ENCODE results near the gene SRSF12.
A peak's percentile ranks its signal among the peaks of the same experiment; 100 is the strongest.
"Not testable (repeated sequence)": the region's sequence is repeated elsewhere in the genome, so short reads cannot be mapped to it uniquely, and the experiment has no call there.

Gene SRSF12

DNA sequence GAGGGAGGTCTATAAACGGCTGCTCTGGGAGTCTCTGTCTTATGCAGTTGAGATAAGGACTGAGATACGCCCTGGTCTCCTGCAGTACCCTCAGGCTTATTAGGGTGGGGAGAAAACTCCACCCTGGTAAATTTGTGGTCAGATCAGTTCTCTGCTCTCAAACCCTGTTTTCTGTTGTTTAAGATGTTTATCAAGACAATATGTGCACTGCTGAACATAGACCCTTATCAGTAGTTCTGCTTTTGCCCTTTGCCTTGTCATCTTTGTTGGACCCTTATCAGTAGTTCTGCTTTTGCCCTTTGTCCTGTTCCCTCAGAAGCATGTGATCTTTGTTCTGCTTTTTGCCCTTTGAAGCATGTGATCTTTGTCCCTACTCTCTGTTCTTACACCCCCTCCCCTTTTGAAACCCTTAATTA, 10.4 kb upstream of the SRSF12 start:
- DNase-seq = not testable (repeated sequence)

DNA sequence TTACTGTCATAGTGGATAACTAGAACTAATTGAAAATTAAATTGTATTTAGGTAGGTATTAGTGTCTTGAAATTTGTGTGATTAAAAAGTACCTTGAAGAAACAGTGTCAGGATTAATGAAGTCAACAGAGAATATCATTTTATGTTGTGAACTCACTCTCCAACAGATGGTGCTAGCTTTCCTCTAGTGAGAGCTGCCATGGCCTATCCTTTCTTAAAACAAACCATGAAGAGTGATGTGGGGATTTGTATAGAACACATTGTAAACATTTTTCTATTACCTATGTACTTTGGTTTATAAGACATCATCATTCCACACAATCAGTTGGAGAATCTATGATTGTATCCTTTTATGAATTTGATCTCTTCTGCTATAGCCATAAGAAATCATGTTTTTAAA, 4.8 kb upstream of the SRSF12 start:
- DNase-seq = no peak

DNA sequence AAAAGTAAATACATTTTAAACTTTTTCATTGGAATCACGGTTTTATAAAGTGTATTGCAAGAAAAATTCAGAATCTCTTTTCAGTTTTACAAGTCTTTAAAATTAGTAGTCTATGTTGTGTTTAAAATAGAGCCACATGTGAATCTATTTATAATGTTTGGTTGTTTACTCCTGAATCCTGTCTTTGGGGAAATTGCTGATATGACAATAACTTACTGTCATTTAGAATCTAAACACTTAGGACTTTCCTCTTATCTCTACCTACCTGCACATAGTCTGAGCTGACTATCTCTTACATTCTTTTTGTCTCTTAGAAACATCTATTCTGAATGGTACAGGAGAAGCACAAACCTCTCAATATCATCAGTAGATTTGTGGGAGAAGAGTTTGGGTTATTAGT, 4.1 kb upstream of the SRSF12 start:
- DNase-seq = no peak

DNA sequence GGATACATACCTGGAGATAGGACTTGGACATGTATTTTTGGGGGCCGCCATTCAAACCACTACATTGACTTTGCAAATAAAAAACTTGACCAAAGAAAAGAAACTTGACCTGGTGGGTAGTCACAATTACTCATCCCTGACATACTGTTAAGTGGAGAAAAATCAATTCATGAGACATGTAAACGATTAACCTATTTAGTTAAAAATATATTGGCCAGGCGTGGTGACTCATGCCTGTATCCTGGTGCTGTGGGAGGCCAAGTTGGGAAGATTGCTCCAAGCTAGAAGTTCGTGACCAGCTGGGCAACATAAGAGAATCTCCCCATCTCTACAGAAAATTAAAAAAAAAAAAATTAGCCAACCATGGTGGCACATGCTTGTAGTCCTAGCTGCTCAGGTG, 2.5 kb upstream of the SRSF12 start:
- no peak for DNase-seq

DNA sequence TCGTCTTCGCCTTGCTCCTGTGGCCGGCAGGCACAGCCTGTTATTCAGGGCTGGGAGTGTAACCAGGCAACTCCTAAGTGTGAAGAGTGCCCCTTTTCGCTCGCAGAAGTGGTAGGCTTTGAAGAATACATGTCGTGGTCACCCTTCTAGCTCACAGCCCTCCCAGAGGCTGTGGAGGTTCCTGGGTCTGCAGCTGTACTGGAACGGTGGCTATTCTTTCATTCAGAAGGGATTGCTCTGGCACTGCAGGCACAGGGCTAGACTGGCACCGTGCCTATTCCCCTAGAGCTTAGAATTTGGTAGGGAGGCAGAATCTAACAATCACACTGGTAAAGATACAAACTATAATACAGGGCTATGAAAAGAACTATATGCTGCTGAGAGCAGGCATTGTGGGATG, 1.1 kb upstream of the SRSF12 start:
- no peak for DNase-seq

DNA sequence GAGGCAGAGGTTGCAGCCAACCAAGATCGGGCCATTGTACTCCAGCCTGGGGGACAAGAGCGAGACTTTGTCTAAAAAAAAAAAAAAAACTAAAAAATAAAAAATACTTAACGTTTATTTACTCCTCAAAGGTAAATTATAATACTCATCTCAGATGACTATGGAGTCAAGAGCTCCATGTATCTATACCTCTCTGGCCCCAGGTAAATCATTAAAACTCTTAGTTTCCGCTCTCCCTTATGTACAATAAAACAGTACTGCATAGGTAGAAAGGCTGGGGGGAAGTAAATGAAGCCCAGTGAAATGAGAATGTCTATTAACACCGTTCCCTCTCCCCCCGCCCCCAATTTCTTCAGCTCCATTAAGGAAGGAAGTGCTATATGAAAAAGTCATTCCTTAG, 1.2 kb downstream of the SRSF12 start:
- DNase-seq = no peak

DNA sequence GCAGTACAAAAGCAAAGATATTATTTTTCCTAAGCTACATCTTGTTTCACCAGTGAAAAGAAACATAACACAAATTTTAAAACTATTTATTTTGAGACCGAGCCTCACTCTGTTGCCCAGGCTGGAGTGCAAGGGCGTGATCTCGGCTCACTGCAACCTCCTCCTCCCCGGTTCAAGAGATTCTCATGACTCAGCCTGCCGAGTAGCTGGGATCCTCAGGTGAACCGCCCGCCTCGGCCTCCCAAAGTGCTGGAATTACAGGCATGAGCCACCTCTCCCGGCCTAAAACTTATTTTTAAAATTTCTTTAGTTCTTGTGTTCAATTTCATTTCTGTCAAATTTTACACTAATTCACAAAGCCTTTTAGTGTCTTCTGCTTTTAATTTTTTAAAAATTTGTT, 5.9 kb downstream of the SRSF12 start:
- no peak for DNase-seq

DNA sequence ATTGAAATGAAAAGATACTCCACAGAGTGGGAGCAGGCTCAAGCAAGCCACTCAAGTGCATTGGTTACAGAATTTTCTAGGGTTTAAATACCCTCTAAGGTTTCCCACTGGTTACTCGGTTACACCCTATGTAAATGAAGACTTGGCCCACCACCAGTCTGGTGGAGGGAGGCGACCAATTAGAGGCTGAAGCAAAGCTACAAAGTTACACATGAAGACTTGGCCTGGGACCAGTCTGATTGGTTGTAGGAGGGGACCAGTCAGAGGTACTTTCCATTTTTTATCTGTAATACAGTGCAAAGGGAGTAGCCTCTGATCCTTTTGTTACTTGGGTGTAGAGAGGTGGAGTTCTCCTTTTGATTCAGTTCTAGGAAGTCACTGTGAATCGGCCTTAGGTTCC, 7.6 kb downstream of the SRSF12 start:
- DNase-seq = no peak

DNA sequence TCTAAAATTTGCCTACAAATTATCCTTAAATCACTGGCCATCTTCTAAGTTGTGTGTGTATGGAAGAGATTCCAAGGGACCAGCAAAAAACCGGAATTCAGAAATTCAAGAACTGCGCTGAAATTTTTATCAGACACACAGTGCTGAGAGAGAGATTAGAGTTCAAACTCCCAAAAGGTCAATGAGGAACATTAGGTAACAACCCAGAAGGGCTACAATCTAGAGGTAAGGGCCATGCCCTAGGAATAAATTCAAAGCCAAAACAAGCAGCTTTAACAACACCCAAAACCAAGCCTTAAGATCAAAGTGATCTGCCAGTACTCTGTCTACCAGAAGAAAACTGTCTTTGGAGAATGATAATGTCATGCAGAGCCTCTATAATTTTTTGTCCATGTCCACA, 17.8 kb downstream of the SRSF12 start:
- DNase-seq = no peak

DNA sequence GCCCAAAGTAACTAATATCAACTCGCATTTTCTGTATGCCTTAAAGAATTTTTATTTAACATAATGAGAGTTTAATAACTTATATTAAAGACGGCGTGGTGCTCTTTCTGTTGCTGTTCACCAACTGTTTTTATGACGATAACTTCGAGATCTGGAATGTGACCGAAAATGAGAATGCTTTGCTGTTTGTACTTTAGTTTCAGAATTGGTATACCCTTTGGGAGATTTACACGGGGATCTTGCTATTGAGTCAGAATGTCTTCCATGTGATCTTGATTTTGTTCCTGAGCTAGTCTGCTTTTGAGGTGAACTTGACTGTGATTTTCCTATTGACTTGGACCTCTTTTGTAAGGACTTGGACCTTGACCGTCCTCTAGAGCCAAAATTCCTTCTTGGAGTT, 19.4 kb downstream of the SRSF12 start:
- DNase-seq = no peak

DNA sequence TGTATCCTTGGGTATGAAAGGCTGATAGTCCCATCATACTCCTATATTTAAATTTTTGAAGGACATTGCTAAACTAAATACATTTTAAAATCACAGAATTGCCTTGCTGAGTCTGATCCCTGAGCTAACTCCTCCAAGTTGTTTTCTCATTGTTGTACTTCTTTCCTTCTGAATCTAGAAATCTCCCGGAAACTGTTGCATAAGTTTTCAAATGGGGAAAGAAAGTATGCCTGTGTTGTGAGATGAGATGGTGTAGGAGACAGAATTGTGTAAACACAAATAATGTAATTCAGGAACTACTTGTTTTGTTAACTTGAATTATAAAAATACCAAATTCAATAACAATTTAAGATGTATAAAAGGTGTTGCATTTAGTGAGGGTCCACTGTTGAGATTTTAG, 30.0 kb downstream of the SRSF12 start:
- DNase-seq = no peak

DNA sequence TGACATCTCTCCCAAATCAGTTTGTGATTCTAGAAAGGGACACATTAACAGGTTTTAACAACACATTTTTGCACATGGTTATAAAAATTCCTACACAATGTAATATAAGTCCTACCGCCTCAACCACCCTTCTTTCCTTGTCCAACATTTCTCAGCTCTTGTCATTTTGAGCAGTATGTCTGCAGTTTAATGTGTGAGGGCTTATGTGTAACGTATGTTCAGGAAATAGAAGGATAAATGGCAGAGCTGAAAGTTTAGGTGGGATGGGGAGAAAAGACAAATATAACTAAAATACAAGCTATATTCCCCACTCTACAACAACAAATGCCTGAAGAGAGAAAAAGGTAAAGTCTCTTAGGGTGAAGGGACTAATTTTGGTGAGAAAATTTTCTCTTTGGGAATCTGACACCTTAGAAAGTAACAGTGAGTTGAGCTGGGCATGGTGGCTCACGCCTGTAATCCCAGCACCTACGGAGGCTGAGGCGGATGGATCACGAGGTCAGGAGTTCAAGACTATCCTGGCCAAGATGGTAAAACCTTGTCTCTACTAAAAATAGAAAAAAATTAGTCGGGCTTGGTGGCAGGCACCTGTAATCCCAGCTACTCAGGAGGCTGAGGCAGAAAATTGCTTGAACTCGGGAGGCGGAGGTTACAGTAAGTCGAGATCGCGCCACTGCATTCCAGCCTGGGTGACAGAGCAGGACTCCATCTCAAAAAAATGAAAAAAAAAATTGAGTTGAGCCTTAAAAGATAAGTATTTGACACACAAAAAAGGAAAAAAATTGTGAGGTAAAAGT, 32.3 kb downstream of the SRSF12 start:
- no peak for DNase-seq

DNA sequence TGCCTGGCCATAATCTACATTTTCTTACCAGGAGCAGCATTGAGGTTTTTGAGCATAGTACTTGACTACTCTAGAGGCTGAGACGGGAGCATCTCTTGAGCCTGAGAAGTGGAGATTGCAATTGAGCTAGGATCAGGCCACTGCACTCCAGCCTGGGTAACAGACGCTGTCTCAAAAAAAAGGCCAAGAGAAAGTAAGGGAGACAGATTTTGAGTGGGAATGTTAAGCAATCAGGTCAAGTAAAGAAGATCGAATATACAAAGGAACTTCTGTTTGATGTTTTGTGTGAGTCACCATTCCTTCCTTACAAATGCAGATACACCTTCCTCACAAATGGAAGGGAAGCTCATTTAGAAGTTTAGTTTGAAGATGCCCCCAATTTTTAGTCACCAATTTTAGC, 32.9 kb downstream of the SRSF12 start:
- no peak for DNase-seq

DNA sequence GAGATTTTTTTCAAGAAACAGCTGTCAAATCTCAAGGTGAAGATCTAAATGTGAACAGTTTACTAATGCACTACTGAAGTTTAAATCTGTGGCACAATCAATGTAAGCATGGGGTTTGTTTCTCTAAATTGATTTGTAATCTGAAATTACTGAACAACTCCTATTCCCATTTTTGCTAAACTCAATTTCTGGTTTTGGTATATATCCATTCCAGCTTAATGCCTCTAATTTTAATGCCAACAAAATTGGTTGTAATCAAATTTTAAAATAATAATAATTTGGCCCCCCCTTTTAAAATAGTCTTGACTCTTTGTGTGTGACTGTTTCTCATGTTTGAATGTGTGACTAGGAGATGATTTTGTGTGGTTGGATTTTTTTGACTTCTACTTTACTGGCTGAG, 33.3 kb downstream of the SRSF12 start:
- no peak for DNase-seq

DNA sequence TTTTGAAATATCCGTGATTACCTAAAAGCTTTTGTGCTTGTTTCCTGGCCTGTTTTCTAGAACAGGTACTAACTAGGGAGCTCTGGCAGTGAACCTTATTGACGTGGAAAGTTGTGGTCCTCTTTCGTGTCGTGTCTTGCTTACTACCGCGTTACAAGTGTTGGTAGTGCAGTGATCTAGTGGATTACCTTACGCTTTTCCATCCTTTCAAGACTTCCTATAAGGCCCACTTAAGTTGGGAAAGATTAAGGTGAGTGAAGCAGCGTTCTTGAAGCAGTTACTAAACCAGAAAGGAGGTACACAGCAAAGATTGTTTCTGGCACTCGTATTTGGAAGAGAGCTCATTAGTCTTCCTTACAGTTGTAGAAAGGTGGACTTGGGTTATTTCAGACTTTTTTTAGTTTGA, 35.4 kb downstream of the SRSF12 start:
- no peak for DNase-seq

DNA sequence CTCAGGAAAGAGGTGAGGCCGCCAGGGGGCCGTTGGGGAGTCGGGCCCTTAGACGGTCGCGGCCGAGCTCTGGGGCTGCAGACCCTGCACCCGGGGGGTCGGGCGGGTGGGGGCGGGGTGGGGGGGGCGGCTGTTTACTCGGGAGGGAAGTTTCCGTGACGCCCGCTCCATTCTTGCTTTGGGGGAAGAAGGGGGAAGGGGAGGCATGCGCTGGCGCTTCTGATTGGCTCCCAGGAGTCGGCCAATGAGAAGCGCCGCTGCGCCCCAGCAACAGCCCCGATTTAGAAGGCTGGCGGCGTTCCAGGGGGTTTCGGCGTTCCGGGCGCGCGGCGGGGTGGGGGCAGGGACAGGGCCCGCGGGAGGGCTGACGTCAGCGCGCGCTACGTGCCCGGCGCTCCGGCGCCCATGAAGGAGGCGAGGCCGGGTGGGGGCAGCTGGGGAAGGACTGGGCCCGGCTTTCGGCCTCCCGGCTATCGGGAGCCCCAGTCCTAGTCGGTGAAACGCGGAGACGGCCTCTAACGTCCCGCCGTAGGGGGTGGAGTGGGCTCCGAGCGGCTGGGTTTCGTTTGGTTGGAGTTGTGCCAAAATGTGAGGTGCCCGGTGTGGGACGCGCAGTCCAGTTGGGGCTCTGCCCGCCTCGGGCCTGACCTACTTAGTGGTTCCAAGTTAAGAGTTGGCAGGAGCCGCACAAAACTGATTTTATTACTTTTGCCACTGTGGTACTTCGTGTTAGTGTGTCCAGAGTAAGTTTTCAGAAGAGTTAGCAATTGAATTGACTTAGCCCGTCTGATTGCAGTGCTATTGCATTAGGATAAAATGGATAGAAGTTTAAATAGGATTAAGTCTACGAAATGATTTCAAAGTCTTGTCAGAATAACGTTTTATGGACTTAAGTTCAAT, 36.2 kb downstream of the SRSF12 start:
- peak; percentile 94 for DNase-seq

DNA sequence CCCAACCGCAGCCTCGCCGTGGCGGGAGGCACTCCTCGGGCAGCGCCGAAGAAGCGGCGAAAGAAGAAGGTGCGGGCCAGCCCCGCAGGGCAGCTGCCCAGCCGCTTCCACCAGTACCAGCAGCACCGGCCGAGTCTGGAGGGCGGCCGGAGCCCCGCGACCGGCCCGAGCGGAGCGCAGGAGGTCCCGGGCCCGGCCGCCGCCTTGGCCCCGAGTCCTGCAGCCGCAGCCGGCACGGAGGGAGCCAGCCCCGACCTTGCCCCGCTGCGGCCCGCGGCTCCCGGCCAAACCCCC, 36.8 kb downstream of the SRSF12 start:
- no peak for DNase-seq

DNA sequence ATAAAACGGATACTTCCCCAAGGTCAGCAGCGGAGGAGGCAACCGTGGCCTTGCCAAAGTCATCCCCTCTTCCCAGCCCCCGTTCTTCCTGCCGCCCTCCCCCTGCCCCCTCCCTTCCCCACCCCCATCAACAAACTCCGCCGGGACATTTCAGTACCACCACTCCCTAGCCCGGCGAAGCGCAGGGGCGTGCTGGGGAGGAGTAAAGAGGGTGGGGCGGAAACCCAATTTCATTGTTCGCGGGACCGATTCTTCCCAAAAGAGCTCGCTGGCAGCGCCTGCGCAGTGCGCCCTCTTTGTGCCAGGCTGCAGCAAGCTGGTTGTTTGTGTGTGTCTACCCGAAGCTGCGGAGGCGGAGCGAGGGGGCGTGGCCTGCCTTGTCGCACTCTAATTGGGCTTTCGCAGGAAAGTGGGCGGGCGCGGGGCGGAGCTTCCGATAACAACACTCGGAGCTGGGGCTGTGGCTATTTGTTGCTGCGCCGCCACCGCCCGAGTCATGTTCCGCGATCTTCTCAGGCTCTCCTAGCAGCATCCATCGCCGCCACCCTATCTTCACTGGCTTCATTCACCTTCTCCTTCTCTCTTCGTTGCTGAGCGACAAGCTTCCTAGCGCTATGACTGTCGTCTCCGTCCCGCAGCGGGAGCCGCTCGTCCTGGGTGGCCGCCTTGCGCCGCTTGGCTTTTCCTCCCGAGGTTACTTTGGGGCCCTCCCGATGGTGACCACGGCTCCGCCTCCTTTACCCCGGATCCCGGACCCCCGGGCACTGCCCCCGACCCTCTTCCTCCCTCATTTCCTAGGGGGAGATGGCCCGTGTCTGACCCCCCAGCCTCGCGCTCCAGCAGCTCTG, 37.4 kb downstream of the SRSF12 start, which contains the start of gene PNRC1:
Gene PNRC1, plus strand, starts transcription at position 471 of the 848 bp plus-strand sequence. Its CDS starts 144 bp downstream, at position 615.
- peak; percentile 97 for DNase-seq

DNA sequence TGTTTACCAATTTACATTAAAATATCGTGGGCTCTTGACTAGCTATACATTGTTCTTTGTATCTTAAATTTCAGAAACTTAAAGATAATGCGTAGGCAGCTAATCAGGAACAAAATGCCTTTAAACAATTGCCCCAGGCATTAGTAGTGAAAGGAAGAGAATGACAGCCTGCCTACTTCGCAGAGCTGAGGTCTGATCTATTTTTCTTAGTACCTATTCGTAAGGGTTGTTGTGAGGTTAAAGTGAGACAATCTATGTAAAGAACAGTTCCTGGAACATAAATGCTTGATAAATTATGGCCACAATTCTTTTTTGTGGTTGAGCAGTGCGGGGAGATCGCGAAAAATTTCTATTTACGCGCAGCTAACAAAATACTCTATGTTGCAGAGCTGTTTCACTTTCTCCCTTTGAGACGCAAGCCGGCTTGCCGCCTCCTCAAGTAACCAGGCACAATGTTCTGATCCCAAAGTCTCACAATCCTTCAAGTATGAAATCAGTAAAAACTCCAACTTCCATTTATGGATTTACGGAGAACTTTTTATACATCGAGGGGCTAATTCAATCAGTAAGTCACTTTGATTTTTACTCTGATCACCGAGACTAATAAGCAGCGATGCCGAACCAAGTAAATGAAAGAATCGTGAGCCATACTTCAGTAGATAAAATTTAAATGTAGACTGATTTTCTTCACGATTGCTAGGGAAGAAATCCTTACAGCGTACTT, 38.2 kb downstream of the SRSF12 start:
- DNase-seq = peak; percentile 13

DNA sequence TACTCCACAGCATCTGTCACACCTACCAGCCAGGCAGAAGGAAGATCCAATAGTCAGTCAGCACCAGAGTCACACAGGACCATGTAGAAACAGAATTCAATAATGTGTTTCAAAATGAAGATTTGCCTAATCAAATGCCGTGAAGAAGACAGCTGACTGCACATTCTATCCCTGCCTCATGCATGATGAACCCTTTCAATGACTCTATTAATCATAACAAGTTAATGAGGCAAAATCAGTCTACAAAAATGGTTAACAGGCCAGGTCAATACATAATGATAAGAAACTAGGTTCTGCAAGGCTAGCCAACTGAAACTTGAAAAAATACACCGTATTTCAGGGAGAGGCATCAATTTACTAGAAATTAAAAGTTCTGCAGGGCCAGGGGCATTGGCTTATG, 44.0 kb downstream of the SRSF12 start:
- no peak for DNase-seq

DNA sequence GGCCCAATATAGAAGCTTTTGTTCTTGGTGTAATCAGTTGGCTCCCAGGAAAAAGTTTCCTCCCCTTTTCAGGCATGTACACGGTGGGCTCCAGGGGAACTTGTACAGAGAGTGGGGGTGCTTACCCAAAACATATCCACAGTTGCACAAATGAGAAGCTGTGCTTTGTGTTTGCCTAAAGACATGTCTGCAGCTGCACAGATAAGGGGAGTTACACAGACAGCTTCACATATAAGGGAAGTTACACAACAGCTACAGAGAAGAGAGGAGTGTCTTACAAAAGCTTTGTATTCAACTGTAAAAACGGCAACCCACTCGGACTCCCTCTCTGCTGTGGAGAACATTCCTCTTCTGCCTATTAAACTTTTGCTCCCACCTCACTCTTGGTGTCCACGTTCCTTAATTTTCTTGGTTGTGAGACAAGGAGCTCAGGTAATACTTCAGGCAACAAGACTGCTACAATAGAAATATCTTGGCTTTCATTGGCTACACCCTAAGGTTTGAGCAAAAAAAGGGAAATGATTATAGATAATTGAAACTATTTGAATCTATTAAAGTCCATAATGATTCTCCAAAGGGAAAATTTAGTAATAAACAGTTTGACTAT, 44.8 kb downstream of the SRSF12 start:
- DNase-seq = no peak

DNA sequence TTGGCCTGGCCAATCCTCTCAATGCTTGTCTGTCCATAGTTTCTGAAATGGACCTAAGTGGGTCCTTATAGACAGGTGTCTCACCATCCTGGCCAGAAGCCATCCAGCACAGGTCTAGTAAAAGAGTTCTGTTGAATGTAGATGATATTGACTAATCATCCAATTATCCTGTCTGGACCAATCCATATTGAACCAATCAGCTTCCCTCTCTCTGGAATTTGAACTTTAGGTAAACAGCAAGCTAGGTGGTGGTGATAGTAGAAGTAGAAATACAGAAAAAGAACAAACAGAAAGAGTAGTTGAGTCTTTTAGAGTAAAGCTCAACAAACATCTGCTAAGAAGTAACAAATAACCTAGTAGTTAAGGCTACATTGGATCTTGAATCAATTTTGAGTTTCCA, 46.8 kb downstream of the SRSF12 start:
- no peak for DNase-seq

All from NCI-H1092 (cell line).